Fibroblast of pulmonary artery (primary cell): ENCODE data around the gene CCDC7.
"Not testable (repeated sequence)": the region's sequence is repeated elsewhere in the genome, so short reads cannot be mapped to it uniquely, and the experiment has no call there.

Experiments used
- DNase-seq: peaks from one replicate; pipeline ENCODE4 v3.0.0-alpha.2; 2010; ENCODE audit warnings: low read depth
- H3K4me3 ChIP-seq: replicated peaks from 2 replicates; pipeline ENCODE4 v1.5.1; 2011; ENCODE audit warnings: low read depth, mild to moderate bottlenecking, control low read depth, low read length, moderate library complexity
- TF ChIP-seq, protein P1 (sequence below): IDR thresholded peaks from 2 replicates; pipeline ENCODE4 v1.5.1; 2011; ENCODE audit warnings: mild to moderate bottlenecking, control low read depth, low read length, inconsistent platforms; ENCODE audit errors: missing control alignments

CCDC7 gene

DNA sequence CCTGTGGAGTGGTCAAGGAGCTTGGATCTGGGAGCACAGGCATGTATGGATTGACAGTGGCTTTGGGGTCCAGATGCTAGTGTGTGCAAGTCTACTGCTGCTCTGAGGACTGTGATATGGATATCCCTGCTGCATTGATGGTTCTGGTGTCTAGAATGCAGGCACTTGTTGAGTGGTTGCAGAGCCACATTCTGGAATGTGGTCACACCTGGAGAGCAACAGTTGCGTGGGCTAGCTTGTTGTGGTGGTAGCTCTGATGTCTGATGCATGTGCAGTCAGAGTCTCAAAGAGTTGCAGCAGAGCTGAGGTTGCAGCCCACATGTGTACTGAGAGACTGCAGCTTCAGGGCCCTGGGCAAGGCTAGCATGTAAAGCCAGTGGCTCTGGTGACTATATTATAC lies 43.2 kb downstream of the CCDC7 start:
- H3K4me3 ChIP-seq: no peak overlapping the region
- DNase-seq: no peak
- TF ChIP-seq, protein P1, sequence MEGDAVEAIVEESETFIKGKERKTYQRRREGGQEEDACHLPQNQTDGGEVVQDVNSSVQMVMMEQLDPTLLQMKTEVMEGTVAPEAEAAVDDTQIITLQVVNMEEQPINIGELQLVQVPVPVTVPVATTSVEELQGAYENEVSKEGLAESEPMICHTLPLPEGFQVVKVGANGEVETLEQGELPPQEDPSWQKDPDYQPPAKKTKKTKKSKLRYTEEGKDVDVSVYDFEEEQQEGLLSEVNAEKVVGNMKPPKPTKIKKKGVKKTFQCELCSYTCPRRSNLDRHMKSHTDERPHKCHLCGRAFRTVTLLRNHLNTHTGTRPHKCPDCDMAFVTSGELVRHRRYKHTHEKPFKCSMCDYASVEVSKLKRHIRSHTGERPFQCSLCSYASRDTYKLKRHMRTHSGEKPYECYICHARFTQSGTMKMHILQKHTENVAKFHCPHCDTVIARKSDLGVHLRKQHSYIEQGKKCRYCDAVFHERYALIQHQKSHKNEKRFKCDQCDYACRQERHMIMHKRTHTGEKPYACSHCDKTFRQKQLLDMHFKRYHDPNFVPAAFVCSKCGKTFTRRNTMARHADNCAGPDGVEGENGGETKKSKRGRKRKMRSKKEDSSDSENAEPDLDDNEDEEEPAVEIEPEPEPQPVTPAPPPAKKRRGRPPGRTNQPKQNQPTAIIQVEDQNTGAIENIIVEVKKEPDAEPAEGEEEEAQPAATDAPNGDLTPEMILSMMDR: no peak

DNA sequence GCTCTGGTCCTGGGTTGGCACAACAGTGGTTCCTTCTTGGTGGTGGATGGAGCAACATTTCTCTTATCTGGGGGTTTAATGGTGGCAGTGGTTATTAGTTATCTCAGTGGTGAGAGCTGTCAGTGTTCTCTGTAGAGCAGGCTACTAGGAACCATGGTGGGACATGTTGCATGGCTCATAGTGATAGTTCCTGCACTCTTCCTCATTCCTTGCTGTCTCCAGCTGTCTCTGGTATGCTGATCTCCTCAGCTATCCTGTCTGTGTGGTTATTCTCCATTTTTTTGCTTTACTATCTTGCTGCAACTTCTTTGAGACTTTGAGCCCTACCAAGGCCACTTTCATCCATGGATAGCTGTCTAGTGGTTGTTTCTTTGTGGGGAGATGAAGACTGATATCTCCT lies 44.0 kb downstream of the CCDC7 start:
- H3K4me3 ChIP-seq: no peak overlapping the region
- TF ChIP-seq, protein P1: no peak
- DNase-seq: no peak

DNA sequence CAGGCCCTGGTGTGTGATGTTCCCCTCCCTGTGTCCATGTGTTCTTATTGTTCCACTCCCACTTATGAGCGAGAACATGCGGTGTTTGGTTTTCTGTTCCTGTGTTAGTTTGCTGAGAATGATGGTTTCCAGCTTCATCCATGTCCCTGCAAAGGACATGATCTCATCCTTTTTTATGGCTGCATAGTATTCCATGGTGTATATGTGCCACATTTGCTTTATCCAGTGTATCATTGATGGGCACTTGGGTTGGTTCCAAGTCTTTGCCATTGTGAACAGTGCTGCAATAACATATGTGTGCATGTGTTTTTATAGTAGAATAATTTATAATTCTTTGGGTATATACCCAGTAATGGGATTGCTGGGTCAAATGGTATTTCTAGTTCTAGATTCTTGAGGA lies 48.6 kb downstream of the CCDC7 start:
- DNase-seq, H3K4me3 ChIP-seq: not testable (repeated sequence)

DNA sequence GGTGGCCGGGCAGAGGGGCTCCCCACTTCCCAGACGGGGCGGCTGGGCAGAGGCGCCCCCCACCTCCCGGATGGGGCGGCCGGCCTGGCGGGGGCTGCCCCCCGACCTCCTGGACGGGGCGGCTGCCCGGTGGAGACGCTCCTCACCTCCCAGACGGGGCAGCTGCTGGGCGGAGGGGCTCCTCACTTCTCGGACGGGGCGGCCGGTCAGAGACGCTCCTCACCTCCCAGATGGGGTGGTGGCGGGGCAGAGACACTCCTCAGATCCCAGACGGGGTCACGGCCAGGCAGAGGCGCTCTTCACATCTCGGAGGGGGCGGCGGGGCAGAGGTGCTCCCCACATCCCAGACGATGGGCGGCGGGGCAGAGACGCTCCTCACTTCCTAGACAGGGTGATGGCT lies 54.2 kb downstream of the CCDC7 start:
- H3K4me3 ChIP-seq, DNase-seq: not testable (repeated sequence)

DNA sequence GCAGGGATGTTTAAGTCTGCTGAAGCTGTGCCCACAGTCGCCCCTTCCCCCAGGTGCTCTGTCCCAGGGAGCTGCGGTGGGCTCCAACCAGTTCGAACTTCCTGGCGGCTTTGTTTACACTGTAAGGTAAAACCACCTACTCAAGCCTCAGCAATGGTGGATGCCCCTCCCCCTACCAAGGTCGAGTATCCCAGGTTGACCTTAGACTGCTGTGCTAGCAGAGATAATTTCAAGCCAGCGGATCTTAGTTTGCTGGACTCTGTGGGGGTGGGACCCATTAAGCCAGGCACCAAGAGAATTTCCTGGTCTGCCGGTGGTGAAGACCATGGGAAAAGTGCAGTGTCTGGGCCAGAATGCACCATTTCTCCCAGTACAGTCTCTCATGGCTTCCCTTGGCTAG lies 56.0 kb downstream of the CCDC7 start:
- TF ChIP-seq, protein P1: no peak
- H3K4me3 ChIP-seq: no peak overlapping the region
- DNase-seq: no peak

DNA sequence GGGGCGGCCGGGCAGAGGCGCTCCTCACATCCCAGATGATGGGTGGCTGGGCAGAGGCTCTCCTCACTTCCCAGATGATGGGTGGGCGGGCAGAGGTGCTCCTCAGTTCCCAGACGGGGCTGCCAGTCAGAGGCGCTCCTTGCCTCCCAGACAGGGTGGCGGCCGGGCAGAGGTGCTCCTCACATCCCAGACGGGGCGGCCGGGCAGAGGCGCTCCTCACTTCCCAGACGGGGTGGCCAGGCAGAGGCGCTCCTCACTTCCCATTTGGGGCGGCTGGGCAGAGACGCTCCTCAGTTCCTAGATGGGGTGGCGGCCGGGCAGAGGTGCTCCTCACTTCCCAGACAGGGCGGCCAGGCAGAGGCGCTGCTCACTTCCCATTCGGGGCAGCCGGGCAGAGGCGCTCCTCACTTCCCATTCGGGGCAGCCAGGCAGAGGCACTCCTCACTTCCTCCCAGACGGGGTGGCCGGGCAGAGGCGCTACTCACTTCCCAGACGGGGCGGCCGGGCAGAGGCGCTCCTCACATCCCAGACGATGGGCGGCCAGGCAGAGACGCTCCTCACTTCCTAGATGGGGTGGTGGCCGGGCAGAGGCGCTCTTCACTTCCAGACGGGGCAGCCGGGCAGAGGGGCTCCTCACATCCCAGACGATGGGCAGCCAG lies 60.0 kb downstream of the CCDC7 start:
- not testable (repeated sequence) for H3K4me3 ChIP-seq, DNase-seq

DNA sequence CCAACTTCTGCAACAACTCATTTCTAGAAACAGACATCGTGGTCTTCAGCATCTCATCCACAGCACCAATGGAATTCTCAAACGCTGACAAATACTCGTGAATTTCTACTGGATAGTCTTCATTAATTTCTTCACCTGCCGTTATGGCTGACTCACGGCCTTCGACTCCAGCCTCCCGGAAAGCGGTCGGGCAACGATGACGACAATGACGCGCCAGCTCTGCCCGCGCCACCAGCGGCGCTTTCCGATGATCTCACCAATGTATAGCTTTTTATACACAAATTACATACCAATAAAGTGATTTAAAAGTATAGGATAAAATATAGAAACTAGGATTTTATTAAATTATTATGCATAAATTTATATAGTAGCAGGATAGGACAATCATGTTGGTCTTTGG lies 65.7 kb downstream of the CCDC7 start:
- TF ChIP-seq, protein P1: no peak
- no peak overlapping the region for H3K4me3 ChIP-seq
- DNase-seq: no peak

DNA sequence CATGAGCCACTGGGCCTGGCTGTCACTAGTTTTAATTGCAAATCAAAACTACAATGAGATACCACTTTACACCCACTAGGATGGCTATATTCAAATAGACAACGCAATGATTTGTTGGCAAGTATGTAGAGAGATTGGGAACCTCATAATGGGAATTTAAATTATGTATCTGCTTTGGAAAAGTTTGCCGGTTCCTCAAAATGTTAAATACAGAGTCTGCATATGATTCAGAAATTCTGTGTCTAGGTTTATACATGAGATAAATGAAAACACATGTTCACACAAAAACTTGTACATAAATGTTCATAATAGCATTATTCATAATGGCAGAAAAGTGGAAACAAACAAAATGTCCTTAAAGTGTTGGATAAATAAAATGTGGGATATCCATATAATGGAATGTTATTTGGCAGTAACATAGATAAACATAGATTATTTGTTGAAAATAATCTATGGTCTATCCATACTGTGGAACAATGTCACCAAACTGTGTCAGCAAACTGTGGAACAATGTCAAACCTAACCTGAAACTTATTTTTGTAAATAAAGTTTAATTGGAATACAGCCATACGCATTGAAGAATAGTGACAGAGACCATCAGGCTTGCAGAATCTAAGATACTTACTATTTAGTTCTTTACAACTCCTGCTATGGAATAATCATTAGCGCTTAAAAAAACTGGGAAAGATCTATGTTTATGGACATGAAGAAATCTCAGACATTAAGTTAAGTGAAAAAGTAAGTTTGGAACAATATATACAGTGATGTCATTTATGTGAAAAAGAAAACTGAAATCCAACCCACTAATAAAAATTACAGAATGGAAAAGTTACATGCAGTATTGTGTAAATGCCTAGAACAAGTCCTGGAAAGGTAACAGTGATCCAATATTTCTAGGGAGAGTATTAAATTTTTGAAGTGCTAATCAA lies 70.9 kb downstream of the CCDC7 start:
- TF ChIP-seq, protein P1: no peak
- H3K4me3 ChIP-seq: no peak overlapping the region
- DNase-seq: no peak
